Umbilical cord (tissue), 2 donors: ENCODE measurements around the gene TMEM98. TPM values are rescaled to one million over a fixed set of nuclear protein-coding genes. Genes with fewer than 3 reads are reported as not detected.
A peak's percentile ranks its signal among the peaks of the same experiment; 100 is the strongest.
"Not testable (repeated sequence)": the region's sequence is repeated elsewhere in the genome, so short reads cannot be mapped to it uniquely, and the experiment has no call there.

Experiments used
- DNase-seq: peaks from one replicate; pipeline ENCODE4 v3.0.0-alpha.2; 2015; ENCODE audit warnings: low spot score
- total RNA-seq: library from RNA; depleted of rRNA; stranded (reverse); fragments of >200 nt; gene quantifications from one replicate; pipeline ENCODE4 v1.2.3, GENCODE V29; 2014; ENCODE audit warnings: low replicate concordance; ENCODE audit not compliant: insufficient read depth

TMEM98 gene
- total RNA-seq, 1 donor from 2014 or later: 188 TPM

DNA sequence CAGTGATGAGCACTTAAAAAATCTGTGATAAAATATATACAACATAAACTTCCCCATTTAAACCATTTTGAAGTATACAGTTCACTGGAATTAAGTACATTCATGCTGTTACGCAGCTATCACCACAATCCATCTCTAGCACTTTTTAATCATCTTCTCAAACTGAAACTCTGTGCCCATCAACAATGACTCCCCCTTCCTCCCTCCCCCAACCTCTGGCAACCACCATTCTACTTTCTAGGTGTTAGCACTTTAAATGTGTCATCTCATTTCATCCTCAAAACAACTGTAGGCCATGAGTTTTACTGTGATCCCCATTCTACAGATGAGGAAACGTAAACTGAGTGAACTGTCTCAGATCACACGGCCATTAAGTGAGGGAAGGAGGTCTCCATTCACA is 13.8 kb upstream of the TMEM98 start:
- DNase-seq: no peak

GRCh38 chr17:32915245-32915644 is 12.7 kb upstream of the TMEM98 start:
- no peak for DNase-seq

DNA sequence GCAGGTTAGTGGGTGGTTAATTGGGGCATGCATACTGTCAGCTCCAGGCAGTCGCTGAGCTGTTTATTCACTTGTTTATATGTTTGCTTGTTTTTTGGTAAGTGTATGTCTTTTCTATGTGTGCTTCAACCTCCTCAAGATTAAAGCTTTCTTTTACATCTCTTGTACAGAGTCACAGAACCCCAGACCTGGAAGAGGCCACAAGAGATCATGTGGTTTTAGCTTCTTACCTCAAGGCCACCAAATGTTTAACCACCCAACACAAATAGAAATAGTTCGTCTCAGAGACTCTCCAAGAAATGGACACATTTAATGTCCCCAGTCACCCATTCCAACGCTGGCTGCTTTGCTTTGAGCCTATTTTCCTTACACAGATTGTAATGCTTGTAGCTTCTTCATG is 11.8 kb upstream of the TMEM98 start:
- no peak for DNase-seq

GRCh38 chr17:32917081-32917480 is 10.9 kb upstream of the TMEM98 start:
- DNase-seq: no peak

- DNase-seq: no peak
Observed at GRCh38 chr17:32917842-32918241, 10.1 kb upstream of the TMEM98 start.

- DNase-seq: not testable (repeated sequence)
Observed at GRCh38 chr17:32919876-32920275, 8.1 kb upstream of the TMEM98 start.

DNA sequence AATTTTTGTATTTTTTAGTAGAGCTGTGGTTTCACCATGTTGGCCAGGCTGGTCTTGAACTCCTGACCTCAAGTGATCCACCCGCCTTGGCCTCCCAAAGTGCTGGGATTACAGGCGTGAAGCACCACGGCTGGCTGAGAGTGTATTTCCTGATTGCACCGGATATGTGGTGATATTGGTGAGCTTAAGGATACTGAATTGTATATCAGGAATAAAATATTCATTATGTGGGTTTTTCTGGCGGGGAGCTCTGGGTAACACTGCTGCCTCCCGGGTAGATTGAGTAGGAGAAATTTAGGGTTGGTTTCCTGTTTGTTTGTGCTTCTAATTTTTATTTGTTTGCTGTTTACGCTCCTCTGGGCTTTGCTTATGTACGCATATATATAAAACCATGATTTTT is 7.7 kb upstream of the TMEM98 start:
- no peak for DNase-seq

DNA sequence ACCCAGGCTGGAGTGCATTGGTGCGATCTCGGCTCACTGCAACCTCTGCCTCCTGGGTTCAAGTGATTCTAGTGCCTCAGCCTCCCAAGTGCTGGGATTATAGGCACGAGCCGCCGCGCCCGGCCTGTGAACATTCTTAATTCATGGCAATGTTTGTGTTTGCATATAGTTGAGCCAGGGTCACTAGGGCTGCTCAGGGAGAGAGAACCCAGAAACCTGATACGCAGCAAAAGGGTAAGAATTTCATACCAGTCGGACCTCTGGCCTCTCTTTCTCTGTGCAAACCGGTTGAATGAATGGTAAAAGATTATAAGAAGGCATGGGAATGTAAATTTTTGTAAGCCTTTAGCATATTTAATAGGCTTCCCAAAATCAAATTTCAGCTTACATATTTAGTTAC is 6.9 kb upstream of the TMEM98 start:
- no peak for DNase-seq

DNA sequence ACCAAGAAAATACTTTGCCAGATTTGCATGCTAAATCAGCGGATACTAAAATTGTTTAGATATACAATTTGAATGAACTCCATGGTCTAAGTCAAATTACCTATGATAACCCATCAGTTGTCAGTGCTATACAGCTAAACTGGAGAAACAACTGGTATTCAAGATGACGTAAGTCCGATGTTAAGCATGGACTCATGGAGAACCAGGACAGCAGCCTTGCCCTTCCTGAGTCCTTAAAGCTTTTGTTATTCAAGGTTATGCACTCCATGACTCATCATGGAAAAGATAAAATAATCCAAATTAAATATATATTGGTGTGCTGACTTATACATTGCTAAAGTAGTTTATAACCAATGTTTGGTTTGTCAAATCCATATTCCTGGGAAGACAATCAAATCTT is 4.0 kb upstream of the TMEM98 start:
- DNase-seq: not testable (repeated sequence)

- no peak for DNase-seq
Observed at GRCh38 chr17:32926183-32926582, 1.8 kb upstream of the TMEM98 start.

GRCh38 chr17:32926789-32927188 is 1.2 kb upstream of the TMEM98 start:
- not testable (repeated sequence) for DNase-seq

GRCh38 chr17:32927201-32927723 is 691 bp upstream of the TMEM98 start:
- peak; percentile 27 for DNase-seq

DNA sequence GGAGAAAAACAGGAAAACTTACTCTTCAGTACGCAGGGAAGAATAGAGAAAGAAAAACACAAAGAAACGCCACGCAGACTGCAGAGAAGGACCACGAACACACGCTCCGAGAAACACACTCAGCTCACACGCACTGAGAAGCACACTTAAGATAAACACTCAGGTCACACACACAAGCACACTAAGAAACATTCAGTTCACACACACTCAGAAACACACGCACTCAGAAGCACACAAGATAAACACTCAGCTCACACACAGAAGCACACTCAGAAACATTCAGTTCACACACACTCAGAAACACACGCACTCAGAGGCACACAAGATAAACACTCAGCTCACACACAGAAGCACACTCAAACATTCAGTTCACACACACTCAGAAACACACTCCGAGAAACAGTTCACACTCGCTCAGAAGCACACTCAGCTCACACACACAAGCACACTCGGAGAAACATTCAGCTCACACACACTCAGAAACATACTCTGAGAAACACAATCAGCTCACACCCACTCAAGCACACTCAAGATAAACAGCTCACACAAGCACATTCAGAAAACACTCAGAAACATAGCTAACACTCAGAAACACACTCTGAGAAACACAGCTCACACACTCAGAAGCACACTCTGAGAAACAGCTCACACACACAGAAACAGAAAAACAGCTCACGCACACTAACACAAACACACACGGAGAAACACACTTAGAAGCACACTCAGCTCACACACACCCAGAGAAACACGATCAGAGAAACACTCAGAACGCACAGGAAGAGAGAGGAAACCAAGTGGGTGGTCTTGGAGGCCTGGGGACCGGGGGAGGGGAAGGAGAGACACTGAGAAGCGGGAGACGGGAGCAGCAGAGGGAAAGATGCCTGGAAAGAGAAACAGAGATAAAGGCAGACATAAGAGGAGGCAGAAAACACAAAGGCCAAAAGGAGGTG is 908 bp downstream of the TMEM98 start:
- DNase-seq: peak; percentile 54

- DNase-seq: no peak
Observed at GRCh38 chr17:32929588-32929987, 1.6 kb downstream of the TMEM98 start.

DNA sequence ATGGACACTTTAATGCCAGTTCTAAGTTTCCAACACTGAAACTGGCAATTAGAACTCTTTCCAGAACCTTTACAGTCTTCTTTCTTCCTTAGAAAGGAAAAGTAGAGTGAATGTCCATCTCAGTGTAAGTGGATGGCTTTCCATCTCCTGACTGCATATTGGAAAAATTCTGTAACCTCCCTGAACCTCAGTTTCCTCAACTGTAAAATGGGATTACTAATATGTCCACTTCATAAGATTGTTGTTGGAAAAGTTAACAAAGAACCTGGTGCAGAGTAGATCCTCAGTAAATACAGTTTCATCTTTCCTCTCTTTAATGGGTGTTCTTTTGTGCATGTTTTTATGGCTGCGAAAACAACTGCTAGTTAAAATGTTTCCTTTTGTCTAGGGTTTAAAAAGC is 2.6 kb downstream of the TMEM98 start:
- no peak for DNase-seq

DNA sequence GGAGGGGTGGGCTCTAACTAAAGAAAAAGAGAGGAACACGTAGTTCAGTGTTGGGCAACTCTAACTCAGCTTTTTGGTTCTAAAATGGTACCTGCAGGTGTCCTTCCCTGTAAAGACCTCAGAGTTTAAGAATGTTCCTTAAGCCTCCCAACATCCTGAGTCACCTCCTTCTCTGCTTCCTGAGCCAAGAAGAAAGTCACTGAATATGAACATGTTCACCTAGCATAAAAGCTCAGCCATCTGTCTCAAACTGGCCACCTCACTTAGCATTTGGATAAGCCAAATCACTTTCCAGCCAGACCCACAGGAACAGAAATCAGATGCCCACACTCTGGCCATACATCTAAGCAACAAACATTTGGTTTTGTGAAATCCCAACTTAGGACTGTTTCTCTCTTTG is 3.7 kb downstream of the TMEM98 start:
- DNase-seq: no peak

- DNase-seq: no peak
Observed at GRCh38 chr17:32933881-32934280, 5.9 kb downstream of the TMEM98 start.

- DNase-seq: no peak
Observed at GRCh38 chr17:32935726-32936125, 7.8 kb downstream of the TMEM98 start.

DNA sequence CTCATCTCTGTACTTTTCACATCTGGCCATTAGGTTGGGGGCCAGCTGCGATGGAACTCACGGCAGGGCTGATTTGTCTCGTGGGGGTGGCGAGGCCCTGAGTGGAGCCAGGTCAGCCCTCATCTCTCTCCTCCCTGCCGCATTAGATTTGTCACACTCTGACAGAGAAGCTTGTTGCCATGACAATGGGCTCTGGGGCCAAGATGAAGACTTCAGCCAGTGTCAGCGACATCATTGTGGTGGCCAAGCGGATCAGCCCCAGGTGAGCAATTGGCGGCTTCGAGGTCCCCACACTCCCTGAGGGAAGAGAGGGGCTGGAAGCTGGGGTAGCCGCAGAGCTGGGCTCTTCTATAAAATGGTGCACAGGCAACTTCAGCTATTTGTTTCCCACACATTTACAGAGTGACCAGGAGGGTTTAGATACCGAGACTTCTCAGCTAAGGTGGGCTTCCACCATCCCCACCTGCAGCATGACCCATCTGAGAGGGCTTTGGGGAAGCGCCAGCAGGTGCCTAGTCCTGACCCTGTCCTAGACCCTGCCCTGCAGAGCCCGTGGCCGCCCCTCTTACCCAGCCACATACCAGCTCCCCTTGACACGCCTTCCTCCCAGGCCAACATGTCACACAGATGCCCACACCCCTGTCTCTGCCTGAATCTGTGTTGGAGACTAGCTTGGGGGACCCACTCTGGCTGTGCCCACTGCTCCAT is 8.4 kb downstream of the TMEM98 start:
- DNase-seq: no peak

DNA sequence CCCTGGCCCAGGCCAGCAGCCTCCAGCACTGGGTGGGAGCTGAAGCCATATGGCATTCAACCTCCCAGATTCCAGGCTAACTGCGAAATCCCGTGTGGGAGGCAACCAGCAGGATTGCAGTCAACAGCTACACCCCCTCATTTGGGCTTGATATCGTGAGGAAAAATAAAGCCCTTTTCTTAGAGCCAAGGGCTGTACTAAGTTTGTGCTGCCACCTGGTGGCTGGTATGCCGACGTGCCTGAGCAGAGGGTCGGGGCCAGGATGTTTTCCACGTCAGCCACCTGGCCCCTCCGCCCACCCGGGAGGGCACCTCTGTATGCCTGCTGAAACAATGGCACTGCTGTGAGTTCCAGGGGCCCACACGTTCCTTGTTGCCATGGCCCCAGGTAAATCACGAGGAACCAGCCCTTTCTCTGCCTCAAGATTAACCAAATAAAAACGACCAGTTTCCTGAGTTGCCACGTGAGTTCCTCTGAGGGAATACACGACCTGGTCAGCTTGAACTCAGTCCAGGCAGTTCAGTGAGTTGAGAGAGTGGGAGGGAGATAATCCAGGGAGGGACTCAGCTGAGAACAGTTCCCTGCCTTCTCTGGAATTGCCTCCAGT is 9.0 kb downstream of the TMEM98 start:
- peak; percentile 67 for DNase-seq

GRCh38 chr17:32940706-32941390 is 12.9 kb downstream of the TMEM98 start:
- DNase-seq: no peak
